ENCODE results near the gene CPSF4. TPM values are rescaled to one million over a fixed set of nuclear protein-coding genes. Genes with fewer than 3 reads are reported as not detected.

The CPSF4 gene
- total RNA-seq, 2 donors from 2014 or later, result 42.3 to 48.2 TPM

DNA sequence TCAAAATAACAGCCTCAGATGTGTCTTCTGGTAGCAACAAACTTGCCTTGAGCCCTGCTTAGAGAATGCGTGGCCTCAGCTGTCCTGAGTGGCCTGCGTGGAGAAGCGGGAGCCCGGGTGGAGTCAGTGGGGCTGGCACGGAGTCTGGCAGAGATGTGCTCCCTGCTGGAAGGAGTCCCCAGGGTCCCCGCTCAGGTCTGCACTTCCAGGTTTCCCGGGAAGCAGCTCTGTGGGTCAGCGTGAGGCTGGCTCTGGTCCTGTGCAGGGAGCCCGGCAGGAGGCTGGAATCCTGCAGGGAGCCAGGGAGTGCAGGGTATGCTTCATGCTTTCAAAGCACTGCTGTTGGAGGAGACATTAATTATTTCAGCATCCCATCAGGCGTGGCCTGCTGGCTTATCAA is 10.1 kb downstream of the CPSF4 start:
- no peak for ATAC-seq (ENCODE audit: insufficient number of reproducible peaks, low FRiP score, low read depth)
- TF ChIP-seq, protein P1, sequence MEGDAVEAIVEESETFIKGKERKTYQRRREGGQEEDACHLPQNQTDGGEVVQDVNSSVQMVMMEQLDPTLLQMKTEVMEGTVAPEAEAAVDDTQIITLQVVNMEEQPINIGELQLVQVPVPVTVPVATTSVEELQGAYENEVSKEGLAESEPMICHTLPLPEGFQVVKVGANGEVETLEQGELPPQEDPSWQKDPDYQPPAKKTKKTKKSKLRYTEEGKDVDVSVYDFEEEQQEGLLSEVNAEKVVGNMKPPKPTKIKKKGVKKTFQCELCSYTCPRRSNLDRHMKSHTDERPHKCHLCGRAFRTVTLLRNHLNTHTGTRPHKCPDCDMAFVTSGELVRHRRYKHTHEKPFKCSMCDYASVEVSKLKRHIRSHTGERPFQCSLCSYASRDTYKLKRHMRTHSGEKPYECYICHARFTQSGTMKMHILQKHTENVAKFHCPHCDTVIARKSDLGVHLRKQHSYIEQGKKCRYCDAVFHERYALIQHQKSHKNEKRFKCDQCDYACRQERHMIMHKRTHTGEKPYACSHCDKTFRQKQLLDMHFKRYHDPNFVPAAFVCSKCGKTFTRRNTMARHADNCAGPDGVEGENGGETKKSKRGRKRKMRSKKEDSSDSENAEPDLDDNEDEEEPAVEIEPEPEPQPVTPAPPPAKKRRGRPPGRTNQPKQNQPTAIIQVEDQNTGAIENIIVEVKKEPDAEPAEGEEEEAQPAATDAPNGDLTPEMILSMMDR (IDR thresholded peaks at IDR 0.05), result no peak
- H3K36me3 ChIP-seq, result peaks cover 71% of the 10 kb centered on the region
- no peaks in the 10 kb centered on the region for H3K4me1 ChIP-seq (ENCODE audit: control insufficient read depth in 1 of 2, low read depth in 2 of 2)
- no peak overlapping the region for H3K27ac ChIP-seq
- DNase-seq (ENCODE audit: low spot score), result no peak
- no peaks in the 10 kb centered on the region for H3K9me3 ChIP-seq
- H3K27me3 ChIP-seq (replicated peaks; ENCODE audit: insufficient read depth), result no peaks in the 10 kb centered on the region
- no peak overlapping the region for H3K4me3 ChIP-seq

DNA sequence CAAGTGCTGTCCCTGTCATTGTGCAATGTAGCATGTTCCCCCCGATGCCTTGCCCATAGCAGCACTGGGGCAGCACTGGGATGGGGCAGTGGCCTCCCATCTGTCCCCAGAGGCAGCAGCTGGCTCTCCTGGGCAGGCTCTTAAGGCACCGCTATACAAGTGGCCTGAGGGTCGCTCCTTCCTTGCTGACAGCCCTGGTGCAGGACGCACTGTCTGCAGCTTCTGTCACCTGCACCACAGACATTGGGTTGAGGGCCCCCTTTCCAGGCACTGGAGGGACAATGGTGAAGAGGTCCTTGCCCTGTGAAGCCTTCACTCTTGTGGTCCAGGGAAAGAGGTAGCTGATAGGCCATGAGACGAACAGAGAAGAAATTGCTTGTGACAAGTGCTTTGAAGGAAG is 10.6 kb downstream of the CPSF4 start:
- Histone ChIP-seq H3K27ac (no peak overlapping the region), H3K36me3 (peaks cover 75% of the 10 kb centered on the region), H3K27me3 (replicated peaks; ENCODE audit: insufficient read depth) (no peaks in the 10 kb centered on the region), H3K9me3 (no peaks in the 10 kb centered on the region), H3K4me1 (ENCODE audit: control insufficient read depth in 1 of 2, low read depth in 2 of 2) (no peaks in the 10 kb centered on the region), H3K4me3 (no peak overlapping the region)
- TF ChIP-seq, protein P1 (IDR thresholded peaks at IDR 0.05), result no peak
- ATAC-seq (ENCODE audit: insufficient number of reproducible peaks, low FRiP score, low read depth) (no peak), DNase-seq (ENCODE audit: low spot score) (no peak)

DNA sequence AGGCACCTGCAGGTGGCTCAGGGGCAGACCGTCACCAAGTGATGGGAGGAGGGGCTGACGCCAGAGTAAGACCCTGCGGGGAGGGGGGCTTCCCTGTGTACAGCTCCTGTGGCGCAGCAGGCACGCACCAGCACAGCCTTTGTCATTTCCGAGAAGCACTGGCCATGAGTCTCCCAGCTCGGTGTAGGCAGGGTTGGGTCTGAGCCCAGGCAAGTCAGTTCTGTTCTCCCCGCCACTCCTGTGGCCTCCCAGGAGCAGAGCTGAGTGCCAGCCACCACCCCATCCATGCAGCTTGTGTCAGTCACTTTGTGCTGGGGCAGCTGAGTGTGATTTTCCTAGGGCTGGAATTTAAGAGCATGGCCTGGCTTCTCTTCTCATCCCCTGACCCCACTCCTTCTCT is 13.2 kb downstream of the CPSF4 start:
- TF ChIP-seq, protein P1 (IDR thresholded peaks at IDR 0.05), result no peak
- DNase-seq (ENCODE audit: low spot score), result no peak
- H3K4me3 ChIP-seq, result no peak overlapping the region
- no peaks in the 10 kb centered on the region for H3K27me3 ChIP-seq (replicated peaks; ENCODE audit: insufficient read depth)
- H3K4me1 ChIP-seq (ENCODE audit: control insufficient read depth in 1 of 2, low read depth in 2 of 2), result no peaks in the 10 kb centered on the region
- no peaks in the 10 kb centered on the region for H3K9me3 ChIP-seq
- no peak for ATAC-seq (ENCODE audit: insufficient number of reproducible peaks, low FRiP score, low read depth)
- H3K27ac ChIP-seq, result no peak overlapping the region
- H3K36me3 ChIP-seq, result peaks cover 85% of the 10 kb centered on the region

DNA sequence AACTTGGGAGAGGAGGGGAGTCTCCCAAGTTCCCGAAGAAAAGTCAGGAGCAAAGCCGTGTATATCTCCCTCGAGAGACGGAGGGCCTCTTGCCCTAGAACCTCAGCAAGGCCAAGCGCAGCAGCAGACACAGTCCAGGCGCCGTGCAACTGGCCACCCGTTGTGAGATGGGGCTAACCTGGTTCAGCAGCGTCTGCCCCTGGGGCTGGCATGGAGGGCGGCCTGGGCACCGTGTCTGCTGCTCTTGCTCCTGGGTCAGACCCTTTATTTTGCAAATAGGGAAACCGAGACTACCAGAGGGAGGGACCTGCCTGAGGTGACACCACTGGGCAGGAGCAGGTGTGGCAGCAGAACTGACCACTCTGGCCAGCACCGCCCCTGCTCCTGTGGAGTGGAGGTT is 13.8 kb downstream of the CPSF4 start:
- H3K27ac ChIP-seq, result no peak overlapping the region
- no peak for ATAC-seq (ENCODE audit: insufficient number of reproducible peaks, low FRiP score, low read depth)

DNA sequence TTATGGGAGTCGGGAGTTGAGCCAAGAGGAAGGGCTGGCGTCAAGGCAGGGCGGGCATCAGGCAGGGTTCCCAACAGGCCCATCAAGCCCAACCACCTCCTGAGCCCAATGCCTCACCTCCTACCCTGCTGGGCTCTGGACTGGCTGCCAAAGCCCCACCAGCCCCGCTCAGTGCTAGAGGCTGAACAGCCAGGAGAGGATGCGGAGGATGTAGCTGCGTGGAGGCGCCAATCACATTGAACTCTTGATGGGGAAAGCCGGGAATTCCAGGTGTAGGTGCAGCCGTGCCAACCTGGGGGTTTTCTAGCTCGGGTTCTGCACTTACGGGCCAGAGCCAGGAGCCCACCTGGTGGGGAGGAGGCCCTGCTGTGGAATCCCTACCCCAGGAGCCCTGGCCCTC is 14.4 kb downstream of the CPSF4 start:
- DNase-seq (ENCODE audit: low spot score), result no peak
- Histone ChIP-seq H3K9me3 (no peaks in the 10 kb centered on the region), H3K27ac (no peak overlapping the region), H3K4me1 (ENCODE audit: control insufficient read depth in 1 of 2, low read depth in 2 of 2) (no peaks in the 10 kb centered on the region), H3K27me3 (replicated peaks; ENCODE audit: insufficient read depth) (no peaks in the 10 kb centered on the region), H3K4me3 (no peak overlapping the region), H3K36me3 (peaks cover 88% of the 10 kb centered on the region)
- ATAC-seq (ENCODE audit: insufficient number of reproducible peaks, low FRiP score, low read depth), result no peak
- TF ChIP-seq, protein P1 (IDR thresholded peaks at IDR 0.05), result no peak

More for the DNA sequence above, 13.8 kb downstream of the CPSF4 start:
- Histone ChIP-seq H3K27me3 (replicated peaks; ENCODE audit: insufficient read depth) (no peaks in the 10 kb centered on the region), H3K9me3 (no peaks in the 10 kb centered on the region), H3K4me1 (ENCODE audit: control insufficient read depth in 1 of 2, low read depth in 2 of 2) (no peaks in the 10 kb centered on the region), H3K36me3 (peaks cover 88% of the 10 kb centered on the region), H3K4me3 (no peak overlapping the region)
- DNase-seq (ENCODE audit: low spot score), result no peak
- TF ChIP-seq, protein P1 (IDR thresholded peaks at IDR 0.05), result no peak
